Fibroblast of skin of left biceps (primary cell): ENCODE measurements around the gene C1orf226.
A peak's percentile ranks its signal among the peaks of the same experiment; 100 is the strongest.

Experiments used
- DNase-seq, 2 experiments: peaks; one replicate each; pipeline ENCODE4 v3.0.0-alpha.2; 2013; ENCODE audit warnings: low read depth in 2 of 2

The C1orf226 gene

GRCh38 chr1:162385280-162385623 is 3.7 kb downstream of the C1orf226 start:
- DNase-seq, result no peak

DNA sequence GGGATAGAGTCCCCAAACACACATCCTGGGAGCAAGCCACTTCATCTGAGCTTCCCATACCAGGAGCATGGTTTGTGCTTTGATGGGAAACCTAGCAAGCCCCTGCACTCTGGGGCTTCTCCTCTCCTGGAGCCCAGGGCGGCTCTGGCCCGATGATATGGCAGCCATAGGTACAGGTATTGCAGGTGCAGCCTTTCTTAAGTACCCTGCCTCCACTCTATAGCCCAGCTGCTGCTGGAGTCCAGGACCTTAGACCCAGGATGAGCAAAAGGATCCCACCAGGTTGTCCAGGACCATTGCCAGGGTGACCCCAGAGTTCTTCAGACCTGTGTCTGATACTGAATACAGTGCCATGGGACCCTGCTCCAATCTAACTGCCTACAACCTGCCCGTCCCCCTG is 4.2 kb downstream of the C1orf226 start:
- DNase-seq, result no peak

GRCh38 chr1:162386292-162387225 is 5.0 kb downstream of the C1orf226 start:
- no peak for DNase-seq

DNA sequence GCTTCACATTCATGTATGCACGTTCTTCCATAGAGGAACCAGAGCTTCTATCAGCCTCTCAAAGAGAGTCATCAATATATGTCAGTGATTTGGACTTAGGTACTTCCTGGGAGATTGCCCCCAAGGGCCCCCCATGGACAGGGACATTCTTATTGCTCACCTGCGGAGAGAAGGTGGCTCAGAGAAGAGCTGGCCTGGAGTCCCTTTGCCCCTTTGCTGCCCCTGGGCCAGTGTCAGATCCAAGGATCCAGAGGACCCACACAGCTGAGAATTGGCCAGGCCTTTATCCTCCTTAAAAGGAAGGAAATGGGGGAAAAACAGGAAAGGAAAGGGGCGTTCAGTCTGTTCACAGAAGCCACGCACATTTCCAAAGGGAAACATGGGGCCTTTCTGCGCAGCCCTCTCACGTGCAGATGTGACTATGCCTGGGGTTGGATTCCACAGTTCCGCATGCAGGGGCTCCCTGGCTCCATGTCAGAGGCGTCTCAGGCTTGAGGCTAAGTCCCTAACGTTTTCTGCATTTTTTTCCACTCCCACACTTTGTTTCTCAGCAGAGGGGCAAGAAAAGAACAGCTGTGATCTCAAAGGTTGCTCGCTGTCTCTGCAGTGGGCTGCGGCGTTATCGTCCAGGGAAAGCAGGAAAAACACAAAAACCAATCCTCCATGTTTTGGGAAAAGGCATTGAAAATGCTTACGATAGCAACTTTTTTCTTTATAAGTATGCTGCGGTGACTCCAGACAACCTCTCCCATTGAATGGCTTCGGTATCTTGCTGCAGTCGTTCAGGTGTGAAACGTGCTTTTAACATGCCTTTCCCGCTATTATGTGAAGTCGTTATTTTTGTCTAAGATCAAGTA is 5.9 kb downstream of the C1orf226 start:
- no peak for DNase-seq

DNA sequence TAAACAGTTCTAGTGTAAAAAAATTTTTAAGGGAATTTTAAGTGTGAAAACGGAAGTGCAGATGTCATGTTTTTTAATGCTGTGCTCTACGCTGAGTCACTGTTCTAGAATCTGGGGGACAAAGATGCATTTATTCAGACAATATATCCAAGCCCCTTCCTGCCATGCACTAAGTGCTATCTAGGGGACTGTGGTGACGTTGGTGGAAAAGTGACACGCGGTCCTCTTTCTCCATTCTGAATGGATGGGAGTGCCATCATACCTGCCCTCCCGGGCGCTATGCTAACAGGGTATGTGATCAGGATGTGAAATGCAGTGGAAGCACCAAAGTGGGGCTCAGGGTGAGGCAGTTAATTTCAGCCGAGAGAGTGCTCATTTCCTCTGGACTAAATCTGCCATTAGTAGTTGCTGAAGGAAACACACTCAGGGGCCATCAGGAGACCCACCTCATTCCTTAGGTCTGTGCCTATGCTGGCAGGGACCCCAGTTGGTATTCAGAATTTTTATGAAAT is 6.6 kb downstream of the C1orf226 start:
- DNase-seq, result no peak

DNA sequence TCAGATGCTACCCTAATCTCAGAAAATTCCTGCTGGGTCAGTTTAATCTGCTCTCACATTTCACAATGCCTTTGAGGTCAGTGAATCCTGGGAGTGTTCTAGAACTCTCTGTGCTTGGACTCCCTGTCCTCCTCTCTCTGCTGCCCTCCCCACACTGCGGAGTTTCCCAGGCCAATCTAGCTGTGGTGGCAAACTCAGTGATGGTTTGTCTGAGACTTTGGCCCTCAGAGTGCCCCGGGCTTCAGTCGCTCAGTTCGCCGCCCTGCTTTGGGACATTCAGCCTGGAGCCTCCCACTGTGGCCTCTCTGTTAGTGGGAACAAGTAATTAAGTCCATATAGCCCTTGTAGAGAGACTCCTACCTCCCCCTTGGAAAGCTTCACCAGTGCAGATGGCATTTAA is 7.1 kb downstream of the C1orf226 start:
- DNase-seq, result no peak

- no peak for DNase-seq
These were observed 7.7 kb downstream of the C1orf226 start for GRCh38 chr1:162389021-162389818.

DNA sequence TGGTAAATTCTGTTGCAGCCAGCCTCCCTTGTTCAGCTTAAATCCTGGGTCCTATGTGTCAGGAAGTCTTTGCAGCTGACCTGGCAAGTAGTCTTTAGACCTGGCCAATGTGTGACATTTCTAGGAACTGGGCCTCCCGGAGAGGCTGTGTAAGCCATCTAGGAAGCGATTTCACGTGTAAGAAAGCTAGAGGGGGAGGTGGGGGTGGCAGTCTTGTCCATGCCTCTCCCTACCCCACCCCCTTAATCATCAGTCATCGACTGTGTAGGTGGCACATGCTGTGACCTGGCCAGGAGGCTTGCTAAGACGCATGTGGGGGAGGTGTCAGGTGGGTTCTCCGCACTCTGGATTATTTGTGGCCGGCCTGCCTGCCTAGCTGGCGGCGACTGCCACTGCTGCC is 8.4 kb downstream of the C1orf226 start:
- no peak for DNase-seq

DNA sequence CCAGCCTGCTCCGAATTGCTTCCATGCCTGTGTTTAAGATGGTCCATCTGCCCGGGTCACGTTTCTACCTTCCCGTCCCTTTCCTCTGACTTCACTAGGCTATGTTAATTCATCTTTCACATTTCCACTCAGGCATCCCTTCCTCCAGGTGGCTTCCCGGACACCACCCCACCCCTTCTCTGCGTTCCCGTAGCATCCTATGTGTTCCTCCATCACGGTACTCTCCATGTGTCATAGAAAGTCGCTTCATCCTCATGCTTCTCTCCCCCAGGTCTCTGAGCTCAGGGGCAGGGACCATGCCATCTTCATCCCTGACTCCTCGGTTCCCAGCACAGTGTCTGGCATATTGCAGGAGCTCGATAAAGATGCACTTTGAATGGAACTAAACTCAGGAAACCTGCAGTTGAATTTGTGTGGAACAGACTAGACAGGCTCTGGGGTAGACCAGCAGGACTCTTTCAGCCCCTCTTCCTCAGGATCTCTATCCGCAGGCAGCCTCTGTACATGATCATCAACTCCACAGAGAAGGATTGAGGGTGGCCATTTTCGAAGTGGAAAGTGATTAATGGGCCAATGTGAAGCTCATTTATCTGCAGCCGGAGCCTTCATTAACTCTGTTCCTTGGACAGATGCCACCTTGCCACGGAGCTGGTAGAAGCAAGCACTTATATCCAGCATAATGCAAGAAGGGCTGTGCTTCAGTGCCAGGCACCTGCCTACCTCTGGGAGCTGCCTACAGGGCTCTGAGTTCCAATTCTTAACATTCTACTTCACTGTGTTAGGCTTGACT is 9.1 kb downstream of the C1orf226 start:
- no peak for DNase-seq

- DNase-seq, result peak in 1 of 2 experiments; percentile 14
These were observed 10.4 kb downstream of the C1orf226 start for GRCh38 chr1:162391790-162392563.

- DNase-seq, result no peak
These were observed 14.8 kb downstream of the C1orf226 start for GRCh38 chr1:162396201-162396906.

- no peak for DNase-seq
These were observed 15.5 kb downstream of the C1orf226 start for GRCh38 chr1:162397039-162397448.

DNA sequence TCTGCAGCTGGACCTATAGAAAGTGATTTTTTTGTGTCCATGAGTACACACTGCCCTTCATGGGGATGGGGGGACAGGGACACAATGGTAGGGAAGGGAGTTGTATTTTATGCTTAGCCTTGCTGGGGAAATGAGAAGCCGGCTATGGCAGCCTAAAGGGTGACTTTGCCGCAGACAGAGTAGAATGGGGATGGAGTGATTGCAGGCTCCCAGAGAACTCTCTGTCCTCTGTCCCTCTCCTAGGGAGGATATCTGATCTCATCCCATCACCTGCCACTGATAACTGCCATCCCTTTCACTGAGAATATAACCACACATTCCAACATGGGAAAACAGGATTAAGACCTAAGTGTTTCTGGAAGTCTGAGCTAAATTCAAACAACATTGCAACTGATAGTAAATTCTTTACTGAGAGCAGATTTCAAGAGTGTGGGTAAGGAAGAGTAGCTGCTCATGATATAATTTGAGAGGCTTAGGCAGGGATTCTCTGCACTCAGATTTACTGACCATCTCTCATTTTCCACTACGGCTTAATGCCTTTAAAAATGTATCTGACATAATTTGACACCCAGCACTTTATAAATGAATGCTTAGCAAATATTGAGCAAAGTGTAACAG is 16.5 kb downstream of the C1orf226 start:
- DNase-seq, result no peak

- no peak for DNase-seq
These were observed 17.6 kb downstream of the C1orf226 start for GRCh38 chr1:162398999-162399580.

GRCh38 chr1:162400790-162401355 is 19.3 kb downstream of the C1orf226 start:
- no peak for DNase-seq

- peak; percentile 17 to 19 for DNase-seq
These were observed 23.1 kb downstream of the C1orf226 start for GRCh38 chr1:162404550-162405160.

GRCh38 chr1:162405800-162406199 is 24.3 kb downstream of the C1orf226 start:
- DNase-seq, result no peak

DNA sequence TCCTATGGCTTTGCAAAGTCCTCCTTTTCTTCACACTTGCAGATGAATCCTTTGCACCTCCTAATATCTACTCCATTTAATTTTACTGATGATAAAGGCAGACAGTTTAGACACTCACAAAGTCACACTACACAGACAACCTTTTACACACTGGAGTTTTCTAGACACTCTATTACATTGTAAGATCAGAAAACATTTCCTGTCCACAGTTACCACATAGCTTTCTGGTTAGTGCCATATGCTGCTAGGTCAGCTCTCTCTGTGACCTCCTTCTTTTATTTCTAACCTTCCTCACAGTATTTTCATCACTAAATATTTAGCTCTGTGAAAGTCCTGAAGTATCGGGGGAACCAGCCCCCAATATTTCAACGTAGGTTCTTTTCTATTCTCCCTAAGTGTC is 25.3 kb downstream of the C1orf226 start:
- no peak for DNase-seq
